Mucosa of descending colon (tissue), 3 donors: ENCODE data around the gene CCDC136. TPM values are rescaled to one million over a fixed set of nuclear protein-coding genes. Genes with fewer than 3 reads are reported as not detected.
A peak's percentile ranks its signal among the peaks of the same experiment; 100 is the strongest.

ENCODE experiments used
- ATAC-seq: fragments of 200-7000 bp; cut with Tn5 transposase; one replicate; pipeline ENCODE4 v1.9.1; 2020; ENCODE audit warnings: mild to moderate bottlenecking, moderate library complexity
- DNase-seq, 3 donors: peaks; one replicate each; pipeline ENCODE4 v3.0.0-alpha.2; 2020
- H3K36me3 ChIP-seq: fragments of 200-600 bp; one replicate; pipeline ENCODE4 v1.8.0; 2021; ENCODE audit warnings: low read depth, mild to moderate bottlenecking
- H3K4me1 ChIP-seq: fragments of 200-600 bp; one replicate; pipeline ENCODE4 v1.8.0; 2021; ENCODE audit warnings: low read depth, mild to moderate bottlenecking
- H3K4me3 ChIP-seq: fragments of 200-600 bp; one replicate; pipeline ENCODE4 v1.8.0; 2021; ENCODE audit warnings: mild to moderate bottlenecking
- H3K9me3 ChIP-seq: fragments of 200-600 bp; one replicate; pipeline ENCODE4 v1.8.0; 2021; ENCODE audit warnings: mild to moderate bottlenecking
- intact Hi-C, 2 donors: fragments of 100-400 bp; cut with DNase I in 1 of 2; cut with micrococcal nuclease in 1 of 2; formaldehyde crosslinking; loops; one replicate each; pipeline versions ENCODE4 v1.11.0 to v1.11.1; 2022; cut with DNase I, micrococcal nuclease
- total RNA-seq, 3 donors: library from RNA; stranded (reverse); fragmentation: NEBNext Ultra II Directional in 2 of 3; extraction: Animal tissue kit (Norgen Biotek cat#: 25700) in 2 of 3; gene quantifications; one replicate each; pipeline versions ENCODE4 v1.2.1 to v1.2.4, GENCODE V29; 2021 to 2023
- TF ChIP-seq, protein P1 (sequence below): fragments of 200-600 bp; IDR thresholded peaks from one replicate; pipeline ENCODE4 v1.8.0; 2022; ENCODE audit warnings: antibody characterized with exemption, mild to moderate bottlenecking
- donor health status: DM: no; HTN: no; CAD: no; lungs with moderate emphysema.
- donor health status: DM: no; HTN: no; CAD: no.
- donor health status: DM: no; HTN: yes; CAD: no.

The CCDC136 gene
- total RNA-seq, 3 donors from 2014 or later, result 2.1 to 37.7 (median 4.1) TPM

DNA sequence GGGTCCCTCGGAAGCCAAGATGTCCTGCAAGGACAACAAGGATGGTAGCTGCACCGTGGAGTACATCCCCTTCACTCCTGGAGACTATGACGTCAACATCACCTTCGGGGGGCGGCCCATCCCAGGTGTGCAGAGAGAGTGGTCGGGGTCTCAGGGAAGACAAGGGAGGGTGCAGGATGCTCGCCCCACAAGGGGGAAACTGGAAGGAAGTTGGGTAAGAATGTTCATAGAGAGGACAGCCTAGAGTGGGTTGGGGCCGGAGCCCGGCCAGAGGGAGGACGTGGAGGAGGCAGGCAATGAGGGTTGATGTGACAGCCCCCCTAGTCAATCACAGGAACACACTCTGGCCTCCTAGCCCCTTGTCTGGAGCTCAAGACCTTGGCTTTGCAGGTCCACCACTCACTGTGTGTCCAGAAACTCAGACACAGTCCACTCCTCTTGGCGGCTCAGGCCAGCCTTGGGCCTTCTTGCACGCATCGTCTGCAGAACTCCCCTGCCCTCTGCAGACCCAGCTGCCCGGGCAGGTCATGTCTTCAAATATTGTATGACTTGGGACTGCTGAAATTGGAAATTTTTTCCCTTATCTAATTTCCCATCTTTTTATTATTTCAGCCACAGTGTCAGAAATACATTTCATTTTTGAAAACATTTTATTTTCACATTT, 55.1 kb downstream of the CCDC136 start:
- no peaks in the 10 kb centered on the region for H3K4me1 ChIP-seq
- TF ChIP-seq, protein P1, sequence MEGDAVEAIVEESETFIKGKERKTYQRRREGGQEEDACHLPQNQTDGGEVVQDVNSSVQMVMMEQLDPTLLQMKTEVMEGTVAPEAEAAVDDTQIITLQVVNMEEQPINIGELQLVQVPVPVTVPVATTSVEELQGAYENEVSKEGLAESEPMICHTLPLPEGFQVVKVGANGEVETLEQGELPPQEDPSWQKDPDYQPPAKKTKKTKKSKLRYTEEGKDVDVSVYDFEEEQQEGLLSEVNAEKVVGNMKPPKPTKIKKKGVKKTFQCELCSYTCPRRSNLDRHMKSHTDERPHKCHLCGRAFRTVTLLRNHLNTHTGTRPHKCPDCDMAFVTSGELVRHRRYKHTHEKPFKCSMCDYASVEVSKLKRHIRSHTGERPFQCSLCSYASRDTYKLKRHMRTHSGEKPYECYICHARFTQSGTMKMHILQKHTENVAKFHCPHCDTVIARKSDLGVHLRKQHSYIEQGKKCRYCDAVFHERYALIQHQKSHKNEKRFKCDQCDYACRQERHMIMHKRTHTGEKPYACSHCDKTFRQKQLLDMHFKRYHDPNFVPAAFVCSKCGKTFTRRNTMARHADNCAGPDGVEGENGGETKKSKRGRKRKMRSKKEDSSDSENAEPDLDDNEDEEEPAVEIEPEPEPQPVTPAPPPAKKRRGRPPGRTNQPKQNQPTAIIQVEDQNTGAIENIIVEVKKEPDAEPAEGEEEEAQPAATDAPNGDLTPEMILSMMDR, result no peak
- intact Hi-C loops, result no loop called here
- no peaks in the 10 kb centered on the region for H3K36me3 ChIP-seq
- ATAC-seq, result no peak
- no peak overlapping the region for H3K4me3 ChIP-seq
- DNase-seq, result peak in 1 of 3 donors; percentile 34
- H3K9me3 ChIP-seq, result no peaks in the 10 kb centered on the region

DNA sequence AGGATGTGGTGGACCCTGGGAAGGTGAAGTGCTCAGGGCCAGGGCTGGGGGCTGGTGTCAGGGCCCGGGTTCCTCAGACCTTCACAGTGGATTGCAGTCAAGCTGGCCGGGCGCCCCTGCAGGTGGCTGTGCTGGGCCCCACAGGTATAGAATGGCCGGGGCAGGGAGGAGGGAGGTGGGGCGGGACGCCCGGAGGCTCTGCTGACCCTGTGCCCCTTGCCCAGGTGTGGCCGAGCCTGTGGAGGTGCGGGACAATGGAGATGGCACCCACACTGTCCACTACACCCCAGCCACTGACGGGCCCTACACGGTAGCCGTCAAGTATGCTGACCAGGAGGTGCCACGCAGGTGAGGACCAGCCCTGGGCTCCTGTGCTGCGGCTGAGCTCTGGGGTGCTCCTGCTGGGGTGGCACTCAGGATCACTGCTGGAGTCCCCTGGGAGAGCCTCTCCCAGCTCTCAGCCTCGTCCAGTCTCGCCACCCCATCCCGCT, 56.0 kb downstream of the CCDC136 start:
- TF ChIP-seq, protein P1, result no peak
- Histone ChIP-seq H3K36me3 (no peaks in the 10 kb centered on the region), H3K4me1 (no peaks in the 10 kb centered on the region), H3K4me3 (no peak overlapping the region), H3K9me3 (no peaks in the 10 kb centered on the region)
- ATAC-seq (no peak), DNase-seq (peak in 1 of 3 donors; percentile 32)
- intact Hi-C loops, result no loop called here

DNA sequence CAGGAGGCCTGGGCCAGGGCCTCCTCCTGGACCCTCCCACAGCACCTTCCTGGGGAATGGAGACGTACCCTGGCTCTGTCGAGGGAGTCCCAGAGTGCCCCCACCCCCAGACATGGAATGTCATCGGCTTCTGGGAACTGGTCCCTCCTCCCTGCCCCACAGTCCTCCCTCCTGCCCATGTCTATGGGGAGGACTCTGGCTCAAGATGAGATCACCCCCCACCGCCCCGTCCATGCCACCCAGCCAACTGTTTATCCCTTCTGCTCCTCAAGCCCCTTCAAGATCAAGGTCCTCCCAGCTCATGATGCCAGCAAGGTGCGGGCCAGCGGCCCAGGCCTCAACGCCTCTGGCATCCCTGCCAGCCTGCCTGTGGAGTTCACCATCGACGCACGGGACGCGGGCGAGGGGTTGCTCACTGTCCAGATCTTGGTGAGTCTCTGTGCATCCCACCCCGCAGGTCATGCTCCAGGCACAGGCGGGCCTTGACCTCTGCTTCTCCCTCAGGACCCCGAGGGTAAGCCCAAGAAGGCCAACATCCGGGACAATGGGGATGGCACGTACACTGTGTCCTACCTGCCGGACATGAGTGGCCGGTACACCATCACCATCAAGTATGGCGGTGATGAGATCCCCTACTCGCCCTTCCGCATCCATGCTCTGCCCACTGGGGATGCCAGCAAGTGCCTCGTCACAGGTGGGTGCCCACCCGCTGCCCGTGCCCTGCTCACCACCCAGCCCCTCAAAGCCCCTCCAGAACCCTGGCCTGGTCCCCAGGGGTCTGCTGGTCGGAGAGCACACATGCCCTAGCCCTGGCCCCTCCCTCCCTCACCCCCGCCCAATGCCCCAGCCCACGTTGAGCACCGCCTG, 56.8 kb downstream of the CCDC136 start:
- TF ChIP-seq, protein P1, result no peak
- no peaks in the 10 kb centered on the region for H3K4me1 ChIP-seq
- no peaks in the 10 kb centered on the region for H3K9me3 ChIP-seq
- H3K36me3 ChIP-seq, result no peaks in the 10 kb centered on the region
- intact Hi-C loops, result no loop called here
- H3K4me3 ChIP-seq, result no peak overlapping the region
- DNase-seq, result no peak
- ATAC-seq, result no peak

DNA sequence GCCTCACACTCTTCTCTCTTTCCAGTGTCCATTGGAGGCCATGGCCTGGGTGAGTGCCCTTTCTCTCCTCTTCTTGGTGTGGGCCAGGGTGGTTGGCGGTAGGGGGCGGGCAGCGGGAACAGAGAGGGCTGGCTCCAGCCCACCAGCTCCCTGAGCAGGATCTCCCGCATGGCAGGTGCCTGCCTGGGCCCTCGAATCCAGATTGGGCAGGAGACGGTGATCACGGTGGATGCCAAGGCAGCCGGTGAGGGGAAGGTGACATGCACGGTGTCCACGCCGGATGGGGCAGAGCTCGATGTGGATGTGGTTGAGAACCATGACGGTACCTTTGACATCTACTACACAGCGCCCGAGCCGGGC, 57.4 kb downstream of the CCDC136 start:
- H3K4me3 ChIP-seq, result no peak overlapping the region
- no peaks in the 10 kb centered on the region for H3K9me3 ChIP-seq
- intact Hi-C loops, result no loop called here
- no peaks in the 10 kb centered on the region for H3K36me3 ChIP-seq
- ATAC-seq (no peak), DNase-seq (no peak)
- no peaks in the 10 kb centered on the region for H3K4me1 ChIP-seq
- TF ChIP-seq, protein P1, result no peak

DNA sequence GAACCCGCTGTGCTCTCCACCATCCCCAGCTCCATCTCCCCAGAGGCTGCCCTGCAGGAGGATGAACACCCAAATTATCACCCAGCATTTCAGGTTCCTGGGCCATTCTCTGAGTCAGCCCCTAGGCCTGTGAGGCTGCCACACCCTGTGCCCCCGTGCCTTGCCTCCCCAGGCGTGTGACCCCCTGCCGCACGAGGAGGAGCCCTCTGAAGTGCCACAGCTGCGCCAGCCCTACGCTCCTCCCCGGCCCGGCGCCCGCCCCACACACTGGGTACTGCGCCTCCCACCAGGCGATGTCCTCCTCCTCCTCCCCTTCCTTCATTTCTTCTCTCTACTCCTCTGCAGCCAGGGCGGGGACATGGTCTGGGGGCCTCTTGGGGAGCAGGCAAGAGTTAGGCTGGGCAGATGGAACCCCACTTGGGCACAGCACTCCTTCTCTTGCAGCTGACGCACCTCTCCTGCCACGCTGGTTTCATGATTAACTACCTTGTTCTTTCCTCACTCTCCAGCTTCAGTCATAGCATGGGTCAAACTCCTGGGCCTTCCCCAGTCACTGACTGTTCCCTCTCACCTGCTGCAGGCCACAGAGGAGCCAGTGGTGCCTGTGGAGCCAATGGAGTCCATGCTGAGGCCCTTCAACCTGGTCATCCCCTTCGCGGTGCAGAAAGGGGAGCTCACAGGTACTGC, 58.2 kb downstream of the CCDC136 start:
- TF ChIP-seq, protein P1, result no peak
- no peaks in the 10 kb centered on the region for H3K4me1 ChIP-seq
- intact Hi-C loops, result no loop called here
- H3K36me3 ChIP-seq, result no peaks in the 10 kb centered on the region
- no peaks in the 10 kb centered on the region for H3K9me3 ChIP-seq
- ATAC-seq (peak; percentile 14), DNase-seq (no peak)
- H3K4me3 ChIP-seq, result no peak overlapping the region
